ENCODE measurements around the gene SPATA13.

Gene SPATA13

GRCh38 chr13:24304620-24305019 is 144.1 kb downstream of the SPATA13 start:
- no peak overlapping the region for H3K27ac ChIP-seq (ENCODE audit: extremely low read depth, low read depth, low read length)

GRCh38 chr13:24306632-24307031 is 146.1 kb downstream of the SPATA13 start:
- CTCF ChIA-PET, result interaction anchor here (0.6 to 1.0 kb wide), 2 partner anchors 46 to 688 kb away, joined by 3 read pairs; no protein-coding TSS in a partner anchor
- Histone ChIP-seq H3K27ac (ENCODE audit: extremely low read depth, low read depth, low read length) (no peak overlapping the region), H3K4me1 (ENCODE audit: control insufficient read depth, insufficient read depth, low read length) (no peaks in the 10 kb centered on the region), H3K36me3 (ENCODE audit: control insufficient read depth in 2 of 2, insufficient read depth in 1 of 2, low read length in 2 of 2) (peaks cover 0 to 14% of the 10 kb centered on the region in 2 experiments; a peak in 1 of 3 replicates), H3K4me3 (ENCODE audit: low read depth, low read length) (no peak overlapping the region), H3K9me3 (ENCODE audit: control insufficient read depth, insufficient read depth, low read depth, low read length) (no peaks in the 10 kb centered on the region)
- TF ChIP-seq GLI2 (tag by site-specific recombination; IDR thresholded peaks at IDR 0.05; ENCODE audit: borderline replicate concordance, low read depth), result no peak
- no peak for TF ChIP-seq ZNF626 (tag by site-specific recombination; IDR thresholded peaks at IDR 0.05)
- TF ChIP-seq TRIM28 (IDR thresholded peaks at IDR 0.05; ENCODE audit: borderline replicate concordance, low read length), result no peak
- no peak for TF ChIP-seq ZNF768 (tag by site-specific recombination; IDR thresholded peaks at IDR 0.05)
- POLR2A ChIA-PET, result no interaction called here

More at GRCh38 chr13:24304620-24305019, 144.1 kb downstream of the SPATA13 start:
- no peaks in the 10 kb centered on the region for H3K4me1 ChIP-seq (ENCODE audit: control insufficient read depth, insufficient read depth, low read length)
- CTCF ChIA-PET, result no interaction called here
- peaks cover 0 to 22% of the 10 kb centered on the region in 2 experiments; a peak in 1 of 3 replicates for H3K36me3 ChIP-seq (ENCODE audit: control insufficient read depth in 2 of 2, insufficient read depth in 1 of 2, low read length in 2 of 2)
- H3K9me3 ChIP-seq (ENCODE audit: control insufficient read depth, insufficient read depth, low read depth, low read length), result no peaks in the 10 kb centered on the region
- POLR2A ChIA-PET, result no interaction called here
- no peak for TF ChIP-seq AEBP2 (tag by site-specific recombination; IDR thresholded peaks at IDR 0.05; ENCODE audit: borderline replicate concordance)
- no peak for TF ChIP-seq ZEB2 (tag by site-specific recombination; IDR thresholded peaks at IDR 0.05)
- no peak for TF ChIP-seq ZNF324 (tag by site-specific recombination; IDR thresholded peaks at IDR 0.05)
- no peak for TF ChIP-seq ZNF837 (tag by site-specific recombination; IDR thresholded peaks at IDR 0.05)
- TF ChIP-seq ZNF585B (tag by site-specific recombination; IDR thresholded peaks at IDR 0.05), result no peak
- TF ChIP-seq ZNF366 (tag by site-specific recombination; conservative IDR thresholded peaks at IDR 0.05), result no peak
- TF ChIP-seq MZF1 (tag by site-specific recombination; IDR thresholded peaks at IDR 0.05; ENCODE audit: borderline replicate concordance), result no peak
- TF ChIP-seq ZNF670 (tag by site-specific recombination; IDR thresholded peaks at IDR 0.05; ENCODE audit: low read depth), result no peak
- TF ChIP-seq ZNF501 (tag by site-specific recombination; IDR thresholded peaks at IDR 0.05), result no peak
- no peak for TF ChIP-seq ZSCAN18 (tag by site-specific recombination; IDR thresholded peaks at IDR 0.05)
- TF ChIP-seq ZNF148 (tag by site-specific recombination; IDR thresholded peaks at IDR 0.05; ENCODE audit: borderline replicate concordance), result no peak
- TF ChIP-seq FEZF1 (tag by site-specific recombination; IDR thresholded peaks at IDR 0.05), result no peak
- TF ChIP-seq CTCF (tag by site-specific recombination; IDR thresholded peaks at IDR 0.05), result no peak
- H3K4me3 ChIP-seq (ENCODE audit: low read depth, low read length), result no peak overlapping the region

All from HEK293 (cell line).